Right ventricle myocardium inferior (tissue), 1 donor: Measurements from ENCODE around the gene ATG16L1. TPM values are rescaled to one million over a fixed set of nuclear protein-coding genes. Genes with fewer than 3 reads are reported as not detected.

Experiments used
- ATAC-seq: fragments of 200-7000 bp; cut with Tn5 transposase; one replicate; pipeline ENCODE4 v1.9.1; 2020; ENCODE audit warnings: mild to moderate bottlenecking, moderate library complexity
- DNase-seq: peaks from one replicate; pipeline ENCODE4 v3.0.0; 2021; ENCODE audit errors: missing footprints
- intact Hi-C: fragments of 100-400 bp; cut with DNase I; formaldehyde crosslinking; loops from one replicate; pipeline ENCODE4 v1.11.0; 2022
- total RNA-seq: library from RNA; stranded (reverse); fragmentation: NEBNext Ultra II Directional; extraction: Animal tissue kit (Norgen Biotek cat#: 25700); gene quantifications from one replicate; pipeline ENCODE4 v1.2.1, GENCODE V29; 2021
- donor health status: DM: no; HTN: yes; CAD: no; lungs with severe emphysema.

ATG16L1 gene
- total RNA-seq, 1 donor from 2014 or later = 15.4 TPM

GRCh38 chr2:233250985-233251305 is 528 bp upstream of the ATG16L1 start:
- no peak for DNase-seq
- no peak for ATAC-seq
- intact Hi-C loops = loop anchor here (1.0 to 2.0 kb wide), 3 partner anchors 153 to 644 kb away; no protein-coding TSS in a partner anchor

GRCh38 chr2:233252227-233252626 is 754 bp downstream of the ATG16L1 start:
- no peak for DNase-seq
- intact Hi-C loops = no loop called here
- ATAC-seq = no peak

GRCh38 chr2:233255151-233255550 is 3.7 kb downstream of the ATG16L1 start:
- intact Hi-C loops = no loop called here
- no peak for DNase-seq
- no peak for ATAC-seq

GRCh38 chr2:233256048-233256447 is 4.6 kb downstream of the ATG16L1 start:
- intact Hi-C loops = no loop called here
- ATAC-seq (no peak), DNase-seq (no peak)

GRCh38 chr2:233258211-233258610 is 6.7 kb downstream of the ATG16L1 start:
- intact Hi-C loops = no loop called here
- no peak for DNase-seq
- no peak for ATAC-seq

- intact Hi-C loops = no loop called here
- ATAC-seq = no peak
- no peak for DNase-seq
Observed at GRCh38 chr2:233259730-233260129, 8.3 kb downstream of the ATG16L1 start.

- no peak for DNase-seq
- no peak for ATAC-seq
- intact Hi-C loops = no loop called here
Observed at GRCh38 chr2:233260661-233261060, 9.2 kb downstream of the ATG16L1 start.

- intact Hi-C loops = loop anchor here (2.0 kb wide), 1 partner anchor 23 kb away; no protein-coding TSS in a partner anchor
- DNase-seq (no peak), ATAC-seq (no peak)
Observed at GRCh38 chr2:233261819-233262555, 10.5 kb downstream of the ATG16L1 start.

GRCh38 chr2:233262562-233262961 is 11.1 kb downstream of the ATG16L1 start:
- DNase-seq = no peak
- no peak for ATAC-seq
- intact Hi-C loops = loop anchor here (2.0 kb wide), 1 partner anchor 24 kb away; no protein-coding TSS in a partner anchor

GRCh38 chr2:233263045-233263570 is 11.6 kb downstream of the ATG16L1 start:
- ATAC-seq = no peak
- intact Hi-C loops = loop anchor here (2.0 kb wide), 1 partner anchor 24 kb away; no protein-coding TSS in a partner anchor
- DNase-seq = no peak

GRCh38 chr2:233264667-233265066 is 13.2 kb downstream of the ATG16L1 start:
- DNase-seq (no peak), ATAC-seq (no peak)
- intact Hi-C loops = no loop called here

GRCh38 chr2:233265899-233266431 is 14.5 kb downstream of the ATG16L1 start:
- intact Hi-C loops = no loop called here
- DNase-seq (no peak), ATAC-seq (no peak)

- intact Hi-C loops = no loop called here
- no peak for DNase-seq
- ATAC-seq = no peak
Observed at GRCh38 chr2:233266481-233266880, 15.0 kb downstream of the ATG16L1 start.

- DNase-seq (no peak), ATAC-seq (no peak)
- intact Hi-C loops = no loop called here
Observed at GRCh38 chr2:233267516-233268245, 16.2 kb downstream of the ATG16L1 start.

GRCh38 chr2:233270366-233270765 is 18.9 kb downstream of the ATG16L1 start:
- intact Hi-C loops = no loop called here
- ATAC-seq = no peak
- DNase-seq = no peak

GRCh38 chr2:233270951-233271350 is 19.5 kb downstream of the ATG16L1 start:
- ATAC-seq (no peak), DNase-seq (no peak)
- intact Hi-C loops = no loop called here

GRCh38 chr2:233271693-233272092 is 20.2 kb downstream of the ATG16L1 start:
- DNase-seq = no peak
- no peak for ATAC-seq
- intact Hi-C loops = no loop called here

GRCh38 chr2:233273120-233273519 is 21.6 kb downstream of the ATG16L1 start:
- intact Hi-C loops = no loop called here
- DNase-seq (no peak), ATAC-seq (no peak)

- no peak for ATAC-seq
- intact Hi-C loops = no loop called here
- no peak for DNase-seq
Observed at GRCh38 chr2:233275223-233275622, 23.8 kb downstream of the ATG16L1 start.

GRCh38 chr2:233278921-233279320 is 27.4 kb downstream of the ATG16L1 start:
- no peak for DNase-seq
- ATAC-seq = no peak
- intact Hi-C loops = no loop called here
